BE2C (cell line): Measurements from ENCODE around the gene STX19.

ENCODE experiments used
- DNase-seq: peaks from one replicate; pipeline ENCODE4 v3.0.0-alpha.2; 2020
- H3K27me3 ChIP-seq: fragments of 250-450 bp; sonication (Bioruptor Pico); 2 replicates; pipeline ENCODE4 v1.5.1; 2020; ENCODE audit warnings: mild to moderate bottlenecking
- H3K36me3 ChIP-seq: fragments of 250-450 bp; sonication (Bioruptor Pico); 2 replicates; pipeline ENCODE4 v1.5.1; 2020; ENCODE audit warnings: mild to moderate bottlenecking
- H3K4me1 ChIP-seq: fragments of 250-450 bp; sonication (Bioruptor Pico); 2 replicates; pipeline ENCODE4 v1.5.1; 2020
- H3K4me3 ChIP-seq: 2 replicates; pipeline ENCODE4 v1.5.1; 2011; ENCODE audit warnings: low read depth, low read length
- H3K9me3 ChIP-seq: fragments of 250-450 bp; sonication (Bioruptor Pico); 2 replicates; pipeline ENCODE4 v1.5.1; 2020
- TF ChIP-seq, protein P1 (sequence below): IDR thresholded peaks from 2 replicates; pipeline ENCODE4 v1.5.1; 2012; ENCODE audit warnings: mild to moderate bottlenecking, low read depth, low read length

Gene STX19

GRCh38 chr3:94066506-94067500 lies 38.4 kb upstream of the STX19 start:
- Histone ChIP-seq H3K9me3 (no peaks in the 10 kb centered on the region), H3K27me3 (no peaks in the 10 kb centered on the region), H3K4me1 (peaks cover 10% of the 10 kb centered on the region; the same call in 1 of the 2 replicates), H3K36me3 (no peaks in the 10 kb centered on the region), H3K4me3 (no peak overlapping the region)
- TF ChIP-seq, protein P1, sequence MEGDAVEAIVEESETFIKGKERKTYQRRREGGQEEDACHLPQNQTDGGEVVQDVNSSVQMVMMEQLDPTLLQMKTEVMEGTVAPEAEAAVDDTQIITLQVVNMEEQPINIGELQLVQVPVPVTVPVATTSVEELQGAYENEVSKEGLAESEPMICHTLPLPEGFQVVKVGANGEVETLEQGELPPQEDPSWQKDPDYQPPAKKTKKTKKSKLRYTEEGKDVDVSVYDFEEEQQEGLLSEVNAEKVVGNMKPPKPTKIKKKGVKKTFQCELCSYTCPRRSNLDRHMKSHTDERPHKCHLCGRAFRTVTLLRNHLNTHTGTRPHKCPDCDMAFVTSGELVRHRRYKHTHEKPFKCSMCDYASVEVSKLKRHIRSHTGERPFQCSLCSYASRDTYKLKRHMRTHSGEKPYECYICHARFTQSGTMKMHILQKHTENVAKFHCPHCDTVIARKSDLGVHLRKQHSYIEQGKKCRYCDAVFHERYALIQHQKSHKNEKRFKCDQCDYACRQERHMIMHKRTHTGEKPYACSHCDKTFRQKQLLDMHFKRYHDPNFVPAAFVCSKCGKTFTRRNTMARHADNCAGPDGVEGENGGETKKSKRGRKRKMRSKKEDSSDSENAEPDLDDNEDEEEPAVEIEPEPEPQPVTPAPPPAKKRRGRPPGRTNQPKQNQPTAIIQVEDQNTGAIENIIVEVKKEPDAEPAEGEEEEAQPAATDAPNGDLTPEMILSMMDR, result no peak
- no peak for DNase-seq

DNA sequence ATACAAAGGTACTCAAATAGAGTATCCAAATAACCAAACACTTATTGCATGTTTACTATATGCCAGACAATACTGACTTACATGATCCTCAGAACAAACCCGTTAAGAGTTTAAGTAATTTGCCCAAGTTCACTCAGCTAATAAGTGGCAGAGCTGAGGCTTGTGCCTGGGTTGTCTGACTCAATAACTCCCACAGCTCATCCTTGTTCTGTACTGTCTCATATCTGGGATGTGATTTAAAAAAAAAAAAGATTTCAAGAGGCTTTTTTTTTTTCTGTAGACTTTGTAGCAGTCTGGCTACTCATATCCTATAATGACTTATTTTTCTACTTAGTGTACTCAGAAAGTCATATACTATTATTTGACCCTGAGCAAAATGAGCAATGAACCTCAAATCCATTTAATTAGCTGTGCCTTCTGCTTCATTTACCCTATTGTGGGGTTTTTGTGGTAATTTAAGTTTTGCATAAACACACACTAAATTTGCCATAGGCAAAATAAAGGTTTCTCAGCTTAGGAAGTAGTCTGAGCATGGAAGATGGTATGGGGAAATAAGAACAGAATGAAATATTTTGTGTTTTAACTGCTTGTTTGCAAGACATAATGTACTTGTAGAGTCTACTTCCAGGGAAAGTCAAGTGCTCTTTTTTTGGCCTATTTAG lies 37.6 kb upstream of the STX19 start:
- no peak for DNase-seq
- Histone ChIP-seq H3K27me3 (no peaks in the 10 kb centered on the region), H3K36me3 (no peaks in the 10 kb centered on the region), H3K4me3 (no peak overlapping the region), H3K9me3 (no peaks in the 10 kb centered on the region), H3K4me1 (peaks cover 10% of the 10 kb centered on the region; the same call in 1 of the 2 replicates)
- TF ChIP-seq, protein P1, result no peak

GRCh38 chr3:94065122-94065521 lies 36.7 kb upstream of the STX19 start:
- no peak for DNase-seq
- TF ChIP-seq, protein P1, result no peak
- H3K4me1 ChIP-seq, result peaks cover 10% of the 10 kb centered on the region; the same call in 1 of the 2 replicates
- no peaks in the 10 kb centered on the region for H3K27me3 ChIP-seq
- H3K9me3 ChIP-seq, result no peaks in the 10 kb centered on the region
- no peak overlapping the region for H3K4me3 ChIP-seq
- H3K36me3 ChIP-seq, result peaks cover 5% of the 10 kb centered on the region; the same call in 1 of the 2 replicates

DNA sequence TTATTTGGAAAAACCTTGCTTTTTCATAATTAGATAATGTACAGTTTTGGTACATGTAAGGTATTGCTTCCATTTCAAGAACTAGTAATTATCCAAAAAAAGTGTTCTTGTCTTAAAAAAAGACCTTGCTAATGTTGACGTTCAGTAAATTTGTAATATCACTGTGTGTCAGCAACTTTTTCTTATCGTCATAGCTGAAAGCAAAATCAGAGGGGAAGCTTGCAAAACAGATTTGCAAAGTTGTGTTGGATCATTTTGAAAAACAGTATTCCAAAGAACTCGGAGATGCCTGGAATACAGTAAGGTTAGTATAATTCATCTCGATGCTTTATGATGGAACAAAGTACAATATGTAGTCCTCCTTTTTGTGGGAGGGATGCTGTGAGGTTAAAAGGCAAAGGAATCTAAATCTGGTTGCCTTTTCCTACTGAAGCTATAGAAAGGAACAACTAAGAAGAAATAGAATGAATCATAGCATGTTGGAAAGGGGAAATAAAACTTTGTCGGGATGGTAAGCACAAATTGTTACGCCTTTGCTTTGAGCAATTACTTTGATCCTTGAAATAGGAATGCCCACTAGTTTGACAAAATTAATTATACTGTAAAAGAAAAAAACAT lies 36.0 kb upstream of the STX19 start:
- TF ChIP-seq, protein P1, result no peak
- Histone ChIP-seq H3K4me3 (peak overlapping the region; percentile 81), H3K9me3 (no peaks in the 10 kb centered on the region), H3K36me3 (peaks cover 6% of the 10 kb centered on the region; the same call in 1 of the 2 replicates), H3K27me3 (no peaks in the 10 kb centered on the region), H3K4me1 (peaks cover 8% of the 10 kb centered on the region; the same call in 1 of the 2 replicates)
- DNase-seq, result no peak

DNA sequence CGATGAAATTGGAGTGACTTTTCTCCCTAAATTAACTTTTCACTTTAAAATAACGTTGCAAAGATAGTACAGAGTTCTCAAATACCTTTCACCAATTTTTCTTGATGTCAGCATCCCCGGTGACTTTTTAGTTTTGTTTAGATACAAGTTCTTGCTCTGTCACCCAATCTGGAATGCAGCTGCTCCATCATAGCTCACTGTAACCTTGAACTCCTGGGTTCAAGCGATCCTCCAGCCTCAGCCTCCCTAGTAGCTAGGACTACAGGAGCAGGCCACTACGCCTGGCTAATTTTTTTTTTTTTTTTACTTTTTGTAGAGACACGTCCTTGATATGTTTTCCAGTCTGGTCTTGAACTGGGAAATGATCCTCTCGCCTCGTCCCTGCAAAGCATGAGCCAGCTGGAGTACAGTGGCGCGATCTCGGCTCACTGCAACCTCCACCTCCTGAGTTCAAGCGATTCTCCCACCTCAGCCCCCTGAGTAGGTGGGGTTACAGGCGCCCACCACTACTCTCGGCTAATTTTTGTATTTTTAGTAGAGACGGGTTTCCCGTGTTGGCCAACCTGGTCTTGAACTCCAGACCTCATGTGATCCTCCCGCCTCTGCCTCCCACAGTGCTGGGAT lies 35.2 kb upstream of the STX19 start:
- Histone ChIP-seq H3K9me3 (no peaks in the 10 kb centered on the region), H3K36me3 (peaks cover 6% of the 10 kb centered on the region; the same call in 1 of the 2 replicates), H3K4me3 (peak overlapping the region; percentile 81), H3K27me3 (no peaks in the 10 kb centered on the region), H3K4me1 (peaks cover 3% of the 10 kb centered on the region; the same call in 1 of the 2 replicates)
- no peak for DNase-seq
- TF ChIP-seq, protein P1, result no peak
